PFSK-1 (cell line): ENCODE data around the gene DSG4.

Experiments
- FOXP2 ChIP-seq: optimal IDR thresholded peaks from 2 replicates; pipeline ENCODE3; 2011; ENCODE audit warnings: borderline replicate concordance, control low read depth, inconsistent platforms; ENCODE audit not compliant: insufficient read depth; ENCODE audit errors: extremely low read length, extremely low read depth
- POLR2AphosphoS5 ChIP-seq: IDR thresholded peaks from 2 replicates; pipeline ENCODE4 v1.6.1; 2012; ENCODE audit warnings: low read depth, mild to moderate bottlenecking, control low read depth, low read length, moderate library complexity
- SIN3A ChIP-seq: IDR thresholded peaks from 2 replicates; pipeline ENCODE4 v1.6.1; 2012; ENCODE audit warnings: mild to moderate bottlenecking, low read length, moderate library complexity, borderline replicate concordance; ENCODE audit not compliant: insufficient read depth
- TAF1 ChIP-seq: IDR thresholded peaks from 2 replicates; pipeline ENCODE4 v1.6.1; 2012; ENCODE audit warnings: low read length, control low read depth, borderline replicate concordance; ENCODE audit not compliant: insufficient read depth
- TF ChIP-seq, protein P1 (sequence below), 2 experiments: IDR thresholded peaks; 2 replicates each; pipeline versions ENCODE4 v1.6.1 to v1.8.0; 2011 to 2012; ENCODE audit warnings: low read depth in 2 of 2, low read length in 2 of 2, control low read depth in 1 of 2, inconsistent platforms in 1 of 2, mild to moderate bottlenecking in 1 of 2, moderate library complexity in 1 of 2; ENCODE audit not compliant: insufficient read depth in 1 of 2

The DSG4 gene

GRCh38 chr18:31426871-31427406 lies 50.4 kb downstream of the DSG4 start:
- TF ChIP-seq FOXP2 (no peak), TAF1 (no peak)
- TF ChIP-seq, protein P1, sequence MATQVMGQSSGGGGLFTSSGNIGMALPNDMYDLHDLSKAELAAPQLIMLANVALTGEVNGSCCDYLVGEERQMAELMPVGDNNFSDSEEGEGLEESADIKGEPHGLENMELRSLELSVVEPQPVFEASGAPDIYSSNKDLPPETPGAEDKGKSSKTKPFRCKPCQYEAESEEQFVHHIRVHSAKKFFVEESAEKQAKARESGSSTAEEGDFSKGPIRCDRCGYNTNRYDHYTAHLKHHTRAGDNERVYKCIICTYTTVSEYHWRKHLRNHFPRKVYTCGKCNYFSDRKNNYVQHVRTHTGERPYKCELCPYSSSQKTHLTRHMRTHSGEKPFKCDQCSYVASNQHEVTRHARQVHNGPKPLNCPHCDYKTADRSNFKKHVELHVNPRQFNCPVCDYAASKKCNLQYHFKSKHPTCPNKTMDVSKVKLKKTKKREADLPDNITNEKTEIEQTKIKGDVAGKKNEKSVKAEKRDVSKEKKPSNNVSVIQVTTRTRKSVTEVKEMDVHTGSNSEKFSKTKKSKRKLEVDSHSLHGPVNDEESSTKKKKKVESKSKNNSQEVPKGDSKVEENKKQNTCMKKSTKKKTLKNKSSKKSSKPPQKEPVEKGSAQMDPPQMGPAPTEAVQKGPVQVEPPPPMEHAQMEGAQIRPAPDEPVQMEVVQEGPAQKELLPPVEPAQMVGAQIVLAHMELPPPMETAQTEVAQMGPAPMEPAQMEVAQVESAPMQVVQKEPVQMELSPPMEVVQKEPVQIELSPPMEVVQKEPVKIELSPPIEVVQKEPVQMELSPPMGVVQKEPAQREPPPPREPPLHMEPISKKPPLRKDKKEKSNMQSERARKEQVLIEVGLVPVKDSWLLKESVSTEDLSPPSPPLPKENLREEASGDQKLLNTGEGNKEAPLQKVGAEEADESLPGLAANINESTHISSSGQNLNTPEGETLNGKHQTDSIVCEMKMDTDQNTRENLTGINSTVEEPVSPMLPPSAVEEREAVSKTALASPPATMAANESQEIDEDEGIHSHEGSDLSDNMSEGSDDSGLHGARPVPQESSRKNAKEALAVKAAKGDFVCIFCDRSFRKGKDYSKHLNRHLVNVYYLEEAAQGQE (IDR thresholded peaks at IDR 0.05; ENCODE audit: insufficient read depth in 1 of 2, low read depth in 2 of 2, low read length in 2 of 2), result no peak

GRCh38 chr18:31428211-31428610 lies 51.6 kb downstream of the DSG4 start:
- TF ChIP-seq, protein P1 (IDR thresholded peaks at IDR 0.05; ENCODE audit: insufficient read depth in 1 of 2, low read depth in 2 of 2, low read length in 2 of 2), result no peak
- TF ChIP-seq POLR2AphosphoS5 (no peak), SIN3A (no peak), FOXP2 (no peak), TAF1 (no peak)

- TF ChIP-seq TAF1 (no peak), POLR2AphosphoS5 (no peak)
Measured at GRCh38 chr18:31429623-31430022, 53.0 kb downstream of the DSG4 start.

DNA sequence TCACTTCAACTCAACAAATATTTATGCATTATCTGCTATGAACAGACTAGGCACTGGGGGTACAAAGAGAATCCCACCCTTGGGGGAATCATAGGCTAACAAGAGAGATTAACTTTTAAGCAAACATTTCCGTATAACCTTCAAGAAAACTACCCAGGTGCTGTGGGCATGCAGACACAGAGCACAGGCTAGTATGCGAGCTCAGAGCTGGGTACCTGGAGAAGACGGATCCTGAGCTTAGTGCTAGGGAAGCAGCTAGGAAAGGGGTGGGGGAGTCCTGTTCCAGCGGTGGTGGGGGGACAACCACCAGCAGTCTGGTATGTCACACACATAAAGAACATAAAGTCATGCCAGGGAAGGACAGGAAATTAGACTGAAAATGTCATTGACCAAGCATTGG lies 53.5 kb downstream of the DSG4 start:
- TF ChIP-seq TAF1, result no peak
- TF ChIP-seq, protein P1 (IDR thresholded peaks at IDR 0.05; ENCODE audit: insufficient read depth in 1 of 2, low read depth in 2 of 2, low read length in 2 of 2), result no peak
- TF ChIP-seq POLR2AphosphoS5, result no peak

DNA sequence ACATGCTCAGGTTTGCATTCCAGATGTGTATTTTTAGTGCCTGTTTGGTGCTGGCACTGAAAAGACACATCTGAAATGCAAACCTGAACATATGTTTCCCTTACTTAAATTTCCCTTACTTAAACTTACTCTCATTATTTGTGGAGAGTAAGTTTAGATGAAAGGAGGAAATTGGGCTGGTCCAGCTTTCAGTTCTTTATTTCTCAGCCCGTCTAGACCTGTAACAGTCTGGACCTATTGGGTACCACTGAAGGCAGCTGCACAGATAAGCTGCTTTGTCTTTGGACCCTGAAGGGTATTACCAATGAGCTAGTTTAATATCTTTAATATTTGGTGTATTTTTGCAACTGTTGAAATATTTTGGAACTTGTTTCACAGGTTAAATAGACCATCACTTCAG lies 54.0 kb downstream of the DSG4 start:
- no peak for TF ChIP-seq SIN3A

GRCh38 chr18:31432316-31432715 lies 55.7 kb downstream of the DSG4 start:
- TF ChIP-seq TAF1 (no peak), FOXP2 (no peak), POLR2AphosphoS5 (no peak), SIN3A (no peak)
- TF ChIP-seq, protein P1 (IDR thresholded peaks at IDR 0.05; ENCODE audit: insufficient read depth in 1 of 2, low read depth in 2 of 2, low read length in 2 of 2), result no peak
